SK-N-SH treated with all-trans-retinoic acid at 6 μM for 48 hours (cell line): ENCODE results near the gene NLRP5.
A peak's percentile ranks its signal among the peaks of the same experiment; 100 is the strongest.

Experiments used
- ATAC-seq: fragments of 200-7000 bp; cut with Tn5 transposase; 3 replicates; pipeline ENCODE4 v1.9.1; 2020; ENCODE audit warnings: mild to moderate bottlenecking, moderate library complexity
- BACH2 ChIP-seq: fragments of 250-450 bp; sonication (Bioruptor Pico); IDR thresholded peaks from 2 replicates; pipeline ENCODE4 v1.9.0; 2021; ENCODE audit warnings: mild to moderate bottlenecking, borderline replicate concordance
- OSR1 ChIP-seq: fragments of 250-450 bp; sonication (Bioruptor Pico); IDR thresholded peaks from 2 replicates; pipeline ENCODE4 v1.8.0; 2022; ENCODE audit warnings: moderate library complexity, mild to moderate bottlenecking, inconsistent platforms
- PPARA ChIP-seq: fragments of 250-450 bp; sonication (Bioruptor Pico); IDR thresholded peaks from 2 replicates; pipeline ENCODE4 v1.5.0; 2020; ENCODE audit warnings: mild to moderate bottlenecking, borderline replicate concordance

The NLRP5 gene

GRCh38 chr19:56110515-56111448 lies 124.2 kb downstream of the NLRP5 start:
- peak; percentile 83 for ATAC-seq
- TF ChIP-seq OSR1 = no peak
- no peak for TF ChIP-seq PPARA
- TF ChIP-seq BACH2 (CRISPR knock-in tag) = no peak
